ENCODE results near the gene MAP2K5.

MAP2K5 gene

DNA sequence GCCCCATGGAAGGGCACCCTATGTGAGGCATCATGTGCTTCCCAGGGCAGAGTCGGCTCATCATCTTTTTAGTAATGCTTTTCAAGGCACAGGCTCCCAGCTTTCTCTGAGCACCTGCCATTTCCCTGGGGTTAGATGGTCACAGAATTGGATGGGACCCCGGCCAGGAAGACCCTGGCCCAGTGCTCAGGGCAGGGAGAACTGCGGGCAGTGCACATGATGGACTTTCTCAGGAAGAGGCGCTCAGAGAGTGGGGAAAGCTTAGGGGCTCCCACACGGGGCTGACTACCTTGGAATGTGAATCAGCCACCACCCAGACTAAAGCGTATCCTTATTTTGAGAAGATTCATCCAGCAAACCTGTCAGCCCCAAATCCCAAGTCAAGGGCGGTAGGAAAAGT is 266.3 kb downstream of the MAP2K5 start:
- TF ChIP-seq, protein P1, sequence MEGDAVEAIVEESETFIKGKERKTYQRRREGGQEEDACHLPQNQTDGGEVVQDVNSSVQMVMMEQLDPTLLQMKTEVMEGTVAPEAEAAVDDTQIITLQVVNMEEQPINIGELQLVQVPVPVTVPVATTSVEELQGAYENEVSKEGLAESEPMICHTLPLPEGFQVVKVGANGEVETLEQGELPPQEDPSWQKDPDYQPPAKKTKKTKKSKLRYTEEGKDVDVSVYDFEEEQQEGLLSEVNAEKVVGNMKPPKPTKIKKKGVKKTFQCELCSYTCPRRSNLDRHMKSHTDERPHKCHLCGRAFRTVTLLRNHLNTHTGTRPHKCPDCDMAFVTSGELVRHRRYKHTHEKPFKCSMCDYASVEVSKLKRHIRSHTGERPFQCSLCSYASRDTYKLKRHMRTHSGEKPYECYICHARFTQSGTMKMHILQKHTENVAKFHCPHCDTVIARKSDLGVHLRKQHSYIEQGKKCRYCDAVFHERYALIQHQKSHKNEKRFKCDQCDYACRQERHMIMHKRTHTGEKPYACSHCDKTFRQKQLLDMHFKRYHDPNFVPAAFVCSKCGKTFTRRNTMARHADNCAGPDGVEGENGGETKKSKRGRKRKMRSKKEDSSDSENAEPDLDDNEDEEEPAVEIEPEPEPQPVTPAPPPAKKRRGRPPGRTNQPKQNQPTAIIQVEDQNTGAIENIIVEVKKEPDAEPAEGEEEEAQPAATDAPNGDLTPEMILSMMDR (IDR thresholded peaks at IDR 0.05; ENCODE audit: low read length, missing control alignments), result no peak
- no peak overlapping the region for H3K4me3 ChIP-seq (replicated peaks; ENCODE audit: low read depth, low read length)
- DNase-seq (ENCODE audit: low read depth), result no peak

GRCh38 chr15:67809441-67809840 is 266.9 kb downstream of the MAP2K5 start:
- DNase-seq (ENCODE audit: low read depth), result no peak
- TF ChIP-seq, protein P1 (IDR thresholded peaks at IDR 0.05; ENCODE audit: low read length, missing control alignments), result no peak
- no peak overlapping the region for H3K4me3 ChIP-seq (replicated peaks; ENCODE audit: low read depth, low read length)

GRCh38 chr15:67809866-67810265 is 267.4 kb downstream of the MAP2K5 start:
- TF ChIP-seq, protein P1 (IDR thresholded peaks at IDR 0.05; ENCODE audit: low read length, missing control alignments), result no peak
- H3K4me3 ChIP-seq (replicated peaks; ENCODE audit: low read depth, low read length), result no peak overlapping the region

GRCh38 chr15:67812241-67812644 is 269.7 kb downstream of the MAP2K5 start:
- TF ChIP-seq, protein P1 (IDR thresholded peaks at IDR 0.05; ENCODE audit: low read length, missing control alignments), result no peak
- DNase-seq (ENCODE audit: low read depth), result no peak
- no peak overlapping the region for H3K4me3 ChIP-seq (replicated peaks; ENCODE audit: low read depth, low read length)

More at GRCh38 chr15:67809866-67810265, 267.4 kb downstream of the MAP2K5 start:
- DNase-seq (ENCODE audit: low read depth), result no peak

DNA sequence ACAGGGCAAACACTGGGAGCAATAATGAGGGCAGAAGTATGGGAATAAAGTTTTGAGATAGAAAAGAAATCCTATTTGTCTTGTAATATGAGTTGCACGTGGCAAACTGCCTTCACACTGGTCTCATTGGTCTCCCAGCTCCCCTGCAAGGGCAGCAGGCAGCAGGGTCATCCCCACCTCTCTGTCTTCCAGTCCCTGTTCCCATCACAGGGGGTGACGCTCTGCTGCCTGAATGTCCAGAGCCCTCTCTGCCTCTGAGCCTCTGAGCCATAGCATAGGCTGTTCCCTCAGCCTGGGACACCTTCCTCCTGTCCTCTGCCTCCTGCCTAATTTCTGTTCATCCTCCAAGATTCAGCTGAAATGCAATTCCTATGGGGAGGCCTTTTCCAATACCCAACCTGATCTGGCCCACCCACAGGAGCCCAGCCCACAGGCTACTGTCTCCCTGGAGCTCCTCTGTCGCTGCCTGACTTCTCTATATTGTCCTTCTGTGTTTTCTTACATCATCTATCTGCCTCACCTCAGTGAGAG is 270.7 kb downstream of the MAP2K5 start:
- no peak for DNase-seq (ENCODE audit: low read depth)
- TF ChIP-seq, protein P1 (IDR thresholded peaks at IDR 0.05; ENCODE audit: low read length, missing control alignments), result no peak
- H3K4me3 ChIP-seq (replicated peaks; ENCODE audit: low read depth, low read length), result no peak overlapping the region

- no peak for DNase-seq (ENCODE audit: low read depth)
- H3K4me3 ChIP-seq (replicated peaks; ENCODE audit: low read depth, low read length), result no peak overlapping the region
- TF ChIP-seq, protein P1 (IDR thresholded peaks at IDR 0.05; ENCODE audit: low read length, missing control alignments), result no peak
Observed at GRCh38 chr15:67815036-67815592, 272.6 kb downstream of the MAP2K5 start.

GRCh38 chr15:67816668-67817067 is 274.2 kb downstream of the MAP2K5 start:
- TF ChIP-seq, protein P1 (IDR thresholded peaks at IDR 0.05; ENCODE audit: low read length, missing control alignments), result no peak
- DNase-seq (ENCODE audit: low read depth), result no peak
- no peak overlapping the region for H3K4me3 ChIP-seq (replicated peaks; ENCODE audit: low read depth, low read length)
